Measurements from ENCODE around the gene CORO2A. TPM values are rescaled to one million over a fixed set of nuclear protein-coding genes. Genes with fewer than 3 reads are reported as not detected.

CORO2A gene
- total RNA-seq, 1 experiment from 2014 or later, result 32.5 TPM

- TF ChIP-seq ZNF138 (CRISPR knock-in tag; conservative IDR thresholded peaks at IDR 0.05) (0 out of 2 replicates have a peak, but pooled peaks have one; percentile 43), CDX4 (CRISPR knock-in tag; IDR thresholded peaks at IDR 0.05; ENCODE audit: borderline replicate concordance) (no peak)
- Mint-ChIP-seq H3K27me3 (ENCODE audit: low read depth) (no peaks in the 10 kb centered on the region), H3K4me1 (peaks cover 27% of the 10 kb centered on the region), H3K36me3 (peaks cover 5% of the 10 kb centered on the region; the same call in 1 of the 2 replicates), H3K27ac (no peak overlapping the region), H3K4me3 (no peak overlapping the region), H3K9me3 (no peaks in the 10 kb centered on the region)
- DNase-seq (ENCODE audit: low spot score) (no peak), ATAC-seq (no peak)
- CTCF ChIA-PET, result interaction anchor here (2.5 kb wide), 1 partner anchor 14 kb away, joined by 8 read pairs; the partner anchor contains the start of gene TRIM14
- POLR2A ChIA-PET, result no interaction called here
Observed at GRCh38 chr9:98105006-98105405, 87.4 kb downstream of the CORO2A start.

GRCh38 chr9:98104445-98104881, 88.0 kb downstream of the CORO2A start:
- ATAC-seq (no peak), DNase-seq (ENCODE audit: low spot score) (no peak)
- no peaks in the 10 kb centered on the region for H3K9me3 Mint-ChIP-seq
- H3K27me3 Mint-ChIP-seq (ENCODE audit: low read depth), result no peaks in the 10 kb centered on the region
- peaks cover 22% of the 10 kb centered on the region for H3K4me1 Mint-ChIP-seq
- CTCF ChIA-PET, result interaction anchor here (2.5 kb wide), 1 partner anchor 14 kb away, joined by 8 read pairs; the partner anchor contains the start of gene TRIM14
- H3K27ac Mint-ChIP-seq, result no peak overlapping the region; the same call in 1 of the 2 replicates
- peaks cover 5% of the 10 kb centered on the region; the same call in 1 of the 2 replicates for H3K36me3 Mint-ChIP-seq
- POLR2A ChIA-PET, result no interaction called here
- H3K4me3 Mint-ChIP-seq, result no peak overlapping the region
- TF ChIP-seq ZNF232 (CRISPR knock-in tag; IDR thresholded peaks at IDR 0.05) (no peak), JAZF1 (CRISPR knock-in tag; IDR thresholded peaks at IDR 0.05) (no peak), ZBTB43 (CRISPR knock-in tag; IDR thresholded peaks at IDR 0.05) (no peak), ZNF425 (CRISPR knock-in tag; conservative IDR thresholded peaks at IDR 0.05) (no peak), FOXP4 (CRISPR knock-in tag; IDR thresholded peaks at IDR 0.05) (no peak), NFYB (CRISPR knock-in tag; conservative IDR thresholded peaks at IDR 0.05; ENCODE audit: low read depth) (no peak), MAX (CRISPR knock-in tag; IDR thresholded peaks at IDR 0.05) (no peak), JUN (CRISPR knock-in tag; IDR thresholded peaks at IDR 0.05) (no peak), SP1 (CRISPR knock-in tag; conservative IDR thresholded peaks at IDR 0.05) (no peak), NR2C2 (CRISPR knock-in tag; IDR thresholded peaks at IDR 0.05) (no peak)
- TF ChIP-seq, protein P1, sequence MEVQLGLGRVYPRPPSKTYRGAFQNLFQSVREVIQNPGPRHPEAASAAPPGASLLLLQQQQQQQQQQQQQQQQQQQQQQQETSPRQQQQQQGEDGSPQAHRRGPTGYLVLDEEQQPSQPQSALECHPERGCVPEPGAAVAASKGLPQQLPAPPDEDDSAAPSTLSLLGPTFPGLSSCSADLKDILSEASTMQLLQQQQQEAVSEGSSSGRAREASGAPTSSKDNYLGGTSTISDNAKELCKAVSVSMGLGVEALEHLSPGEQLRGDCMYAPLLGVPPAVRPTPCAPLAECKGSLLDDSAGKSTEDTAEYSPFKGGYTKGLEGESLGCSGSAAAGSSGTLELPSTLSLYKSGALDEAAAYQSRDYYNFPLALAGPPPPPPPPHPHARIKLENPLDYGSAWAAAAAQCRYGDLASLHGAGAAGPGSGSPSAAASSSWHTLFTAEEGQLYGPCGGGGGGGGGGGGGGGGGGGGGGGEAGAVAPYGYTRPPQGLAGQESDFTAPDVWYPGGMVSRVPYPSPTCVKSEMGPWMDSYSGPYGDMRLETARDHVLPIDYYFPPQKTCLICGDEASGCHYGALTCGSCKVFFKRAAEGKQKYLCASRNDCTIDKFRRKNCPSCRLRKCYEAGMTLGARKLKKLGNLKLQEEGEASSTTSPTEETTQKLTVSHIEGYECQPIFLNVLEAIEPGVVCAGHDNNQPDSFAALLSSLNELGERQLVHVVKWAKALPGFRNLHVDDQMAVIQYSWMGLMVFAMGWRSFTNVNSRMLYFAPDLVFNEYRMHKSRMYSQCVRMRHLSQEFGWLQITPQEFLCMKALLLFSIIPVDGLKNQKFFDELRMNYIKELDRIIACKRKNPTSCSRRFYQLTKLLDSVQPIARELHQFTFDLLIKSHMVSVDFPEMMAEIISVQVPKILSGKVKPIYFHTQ (CRISPR knock-in tag; IDR thresholded peaks at IDR 0.05), result no peak
- TF ChIP-seq, protein P2, sequence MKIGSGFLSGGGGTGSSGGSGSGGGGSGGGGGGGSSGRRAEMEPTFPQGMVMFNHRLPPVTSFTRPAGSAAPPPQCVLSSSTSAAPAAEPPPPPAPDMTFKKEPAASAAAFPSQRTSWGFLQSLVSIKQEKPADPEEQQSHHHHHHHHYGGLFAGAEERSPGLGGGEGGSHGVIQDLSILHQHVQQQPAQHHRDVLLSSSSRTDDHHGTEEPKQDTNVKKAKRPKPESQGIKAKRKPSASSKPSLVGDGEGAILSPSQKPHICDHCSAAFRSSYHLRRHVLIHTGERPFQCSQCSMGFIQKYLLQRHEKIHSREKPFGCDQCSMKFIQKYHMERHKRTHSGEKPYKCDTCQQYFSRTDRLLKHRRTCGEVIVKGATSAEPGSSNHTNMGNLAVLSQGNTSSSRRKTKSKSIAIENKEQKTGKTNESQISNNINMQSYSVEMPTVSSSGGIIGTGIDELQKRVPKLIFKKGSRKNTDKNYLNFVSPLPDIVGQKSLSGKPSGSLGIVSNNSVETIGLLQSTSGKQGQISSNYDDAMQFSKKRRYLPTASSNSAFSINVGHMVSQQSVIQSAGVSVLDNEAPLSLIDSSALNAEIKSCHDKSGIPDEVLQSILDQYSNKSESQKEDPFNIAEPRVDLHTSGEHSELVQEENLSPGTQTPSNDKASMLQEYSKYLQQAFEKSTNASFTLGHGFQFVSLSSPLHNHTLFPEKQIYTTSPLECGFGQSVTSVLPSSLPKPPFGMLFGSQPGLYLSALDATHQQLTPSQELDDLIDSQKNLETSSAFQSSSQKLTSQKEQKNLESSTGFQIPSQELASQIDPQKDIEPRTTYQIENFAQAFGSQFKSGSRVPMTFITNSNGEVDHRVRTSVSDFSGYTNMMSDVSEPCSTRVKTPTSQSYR (CRISPR knock-in tag; IDR thresholded peaks at IDR 0.05), result no peak
